Karpas-422 (cell line): ENCODE measurements around the gene CES1. TPM values are rescaled to one million over a fixed set of nuclear protein-coding genes. Genes with fewer than 3 reads are reported as not detected.
"Not testable (repeated sequence)": the region's sequence is repeated elsewhere in the genome, so short reads cannot be mapped to it uniquely, and the experiment has no call there.

Experiments used
- DNase-seq: peaks from one replicate; pipeline ENCODE4 v3.0.0-alpha.2; 2015
- H2AFZ ChIP-seq: fragments of 200-600 bp; sonication (generic); 2 replicates; pipeline ENCODE4 v1.6.1; 2014; ENCODE audit warnings: antibody characterized with exemption, low read length, mixed read lengths
- H3K27ac ChIP-seq: fragments of 200-600 bp; sonication (generic); 2 replicates; pipeline ENCODE4 v1.5.1; 2014; ENCODE audit warnings: mild to moderate bottlenecking, low read length, moderate library complexity
- H3K27me3 ChIP-seq: fragments of 200-600 bp; sonication (generic); 2 replicates; pipeline ENCODE4 v1.6.1; 2014; ENCODE audit warnings: low read length, mixed read lengths
- H3K36me3 ChIP-seq: fragments of 200-600 bp; sonication (generic); 2 replicates; pipeline ENCODE4 v1.6.1; 2014; ENCODE audit warnings: low read length, mixed read lengths; ENCODE audit not compliant: insufficient read depth
- H3K4me1 ChIP-seq: fragments of 200-600 bp; sonication (generic); 2 replicates; pipeline ENCODE4 v1.6.1; 2014; ENCODE audit warnings: mild to moderate bottlenecking, low read length, mixed read lengths
- H3K4me2 ChIP-seq: fragments of 200-600 bp; sonication (generic); 2 replicates; pipeline ENCODE4 v1.6.1; 2014; ENCODE audit warnings: low read length, low read depth, mild to moderate bottlenecking; ENCODE audit not compliant: poor library complexity, severe bottlenecking
- H3K4me3 ChIP-seq: fragments of 200-600 bp; sonication (generic); 2 replicates; pipeline ENCODE4 v1.5.1; 2014; ENCODE audit warnings: mild to moderate bottlenecking, antibody characterized with exemption, low read length, mixed read lengths
- H3K79me2 ChIP-seq: fragments of 200-600 bp; sonication (generic); 2 replicates; pipeline ENCODE4 v1.6.1; 2014; ENCODE audit warnings: mild to moderate bottlenecking, low read length, mixed read lengths
- H3K9ac ChIP-seq: fragments of 200-600 bp; sonication (generic); 2 replicates; pipeline ENCODE4 v1.6.0; 2014; ENCODE audit warnings: low read length
- H3K9me2 ChIP-seq: fragments of 200-600 bp; sonication (generic), shearing (Covaris generic); replicated peaks from 2 replicates; pipeline ENCODE4 v1.6.0; 2014; ENCODE audit warnings: mild to moderate bottlenecking, low read length, moderate library complexity; ENCODE audit not compliant: insufficient read depth
- H3K9me3 ChIP-seq: fragments of 300-700, 200-600 bp; sonication (generic); 2 replicates; pipeline ENCODE4 v1.6.1; 2014; ENCODE audit warnings: low read length, mixed read lengths
- H4K20me1 ChIP-seq: fragments of 200-600 bp; sonication (generic); 2 replicates; pipeline ENCODE4 v1.6.1; 2014; ENCODE audit warnings: mild to moderate bottlenecking, antibody characterized with exemption, low read length, low read depth; ENCODE audit not compliant: insufficient read depth
- total RNA-seq: library from RNA; depleted of rRNA; stranded (reverse); fragments of >200 nt; shearing (Covaris generic); gene quantifications from 2 replicates; pipeline ENCODE4 v1.2.3, GENCODE V29; 2014; ENCODE audit warnings: low replicate concordance

Gene CES1
- total RNA-seq, 1 experiment from 2014 or later: not detected

DNA sequence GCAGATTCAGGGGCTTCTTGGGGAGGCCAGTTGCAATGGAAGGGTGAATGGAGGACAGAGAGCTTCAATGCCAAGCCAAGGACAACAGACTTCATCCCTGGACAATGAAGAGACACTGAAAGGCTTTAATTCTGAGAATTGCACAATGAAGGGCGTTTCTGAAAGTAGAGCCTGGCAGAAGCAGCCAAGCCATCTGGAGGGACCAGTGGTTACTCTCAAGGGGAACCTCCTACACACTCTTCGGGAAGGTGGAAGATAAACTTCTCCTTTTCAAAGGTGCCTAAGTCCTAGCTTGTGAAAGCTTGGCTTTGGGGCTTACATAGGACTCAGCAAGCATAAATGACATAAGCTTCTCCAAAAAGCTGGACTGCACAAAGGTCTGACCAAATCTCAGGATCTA is 6.2 kb upstream of the CES1 start:
- Histone ChIP-seq H2AFZ (no peak overlapping the region), H3K9ac (no peak overlapping the region), H3K27me3 (no peaks in the 10 kb centered on the region), H3K27ac (no peak overlapping the region), H3K4me1 (no peaks in the 10 kb centered on the region), H3K36me3 (no peaks in the 10 kb centered on the region), H3K9me3 (no peaks in the 10 kb centered on the region), H3K4me3 (no peak overlapping the region), H3K9me2 (no peaks in the 10 kb centered on the region), H4K20me1 (no peaks in the 10 kb centered on the region), H3K4me2 (no peak overlapping the region), H3K79me2 (no peaks in the 10 kb centered on the region)
- no peak for DNase-seq

GRCh38 chr16:55836158-55836611 is 3.3 kb upstream of the CES1 start:
- H4K20me1 ChIP-seq: no peaks in the 10 kb centered on the region
- DNase-seq: peak; percentile 17
- no peak overlapping the region for H3K4me3 ChIP-seq
- no peak overlapping the region for H3K27ac ChIP-seq
- no peak overlapping the region for H3K4me2 ChIP-seq
- H3K79me2 ChIP-seq: no peaks in the 10 kb centered on the region
- H3K9me2 ChIP-seq: no peaks in the 10 kb centered on the region
- H3K27me3 ChIP-seq: no peaks in the 10 kb centered on the region
- H3K36me3 ChIP-seq: no peaks in the 10 kb centered on the region
- no peaks in the 10 kb centered on the region for H3K9me3 ChIP-seq
- H2AFZ ChIP-seq: no peak overlapping the region
- H3K9ac ChIP-seq: no peak overlapping the region
- no peaks in the 10 kb centered on the region for H3K4me1 ChIP-seq

DNA sequence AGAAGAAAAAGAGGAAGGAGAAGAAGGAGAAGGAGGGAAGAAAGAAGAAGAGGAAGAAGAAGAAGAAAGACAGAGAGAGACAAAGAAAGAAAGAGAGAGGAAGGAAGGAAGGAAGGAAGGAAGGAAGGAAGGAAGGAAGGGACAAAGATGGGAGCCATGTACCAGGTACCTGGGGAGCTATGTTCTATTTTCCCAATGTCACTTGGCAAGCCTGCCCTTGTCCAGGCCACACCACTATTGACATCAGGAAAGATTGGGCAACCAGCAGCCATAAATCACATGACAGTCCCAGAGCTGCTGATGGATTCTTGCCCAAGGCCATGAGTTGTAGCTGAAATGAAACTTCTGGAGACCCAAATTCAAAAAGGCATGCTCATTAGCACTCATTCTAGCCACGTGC is 2.7 kb upstream of the CES1 start:
- Histone ChIP-seq H3K36me3 (no peaks in the 10 kb centered on the region), H3K4me3 (no peak overlapping the region), H3K27ac (no peak overlapping the region), H2AFZ (no peak overlapping the region), H3K4me1 (no peaks in the 10 kb centered on the region), H3K4me2 (no peak overlapping the region), H4K20me1 (no peaks in the 10 kb centered on the region), H3K9ac (no peak overlapping the region), H3K9me2 (no peaks in the 10 kb centered on the region), H3K9me3 (no peaks in the 10 kb centered on the region), H3K79me2 (no peaks in the 10 kb centered on the region), H3K27me3 (no peaks in the 10 kb centered on the region)
- no peak for DNase-seq

GRCh38 chr16:55835173-55835572 is 2.3 kb upstream of the CES1 start:
- not testable (repeated sequence) for H2AFZ ChIP-seq, H3K27me3 ChIP-seq

DNA sequence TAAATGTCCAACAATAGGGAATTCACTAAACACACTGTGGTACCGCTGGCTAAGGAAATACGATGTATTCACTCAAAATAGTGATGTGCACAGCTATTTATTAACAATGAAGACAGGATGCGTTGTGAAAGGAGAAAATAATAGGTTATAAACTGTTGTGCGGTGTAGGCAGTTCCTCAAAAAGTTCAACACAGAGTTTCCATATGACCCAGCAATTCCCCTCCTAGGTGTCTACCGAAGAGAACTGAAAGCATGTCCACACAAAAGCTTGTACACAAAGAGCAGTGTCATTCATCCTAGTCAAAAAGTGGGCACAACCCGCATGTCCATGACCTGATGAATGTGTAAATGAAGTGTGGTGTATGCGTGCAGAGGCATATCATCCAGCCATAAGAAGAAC is 1.2 kb upstream of the CES1 start:
- Histone ChIP-seq H3K4me3 (no peak overlapping the region), H3K9me3 (no peaks in the 10 kb centered on the region), H2AFZ (no peak overlapping the region), H3K27me3 (no peaks in the 10 kb centered on the region), H4K20me1 (no peaks in the 10 kb centered on the region), H3K4me1 (no peaks in the 10 kb centered on the region), H3K79me2 (no peaks in the 10 kb centered on the region), H3K36me3 (no peaks in the 10 kb centered on the region), H3K27ac (no peak overlapping the region), H3K9ac (no peak overlapping the region), H3K4me2 (no peak overlapping the region), H3K9me2 (no peaks in the 10 kb centered on the region)
- DNase-seq: no peak

More at GRCh38 chr16:55835173-55835572, 2.3 kb upstream of the CES1 start:
- H3K9me3 ChIP-seq, H3K9me2 ChIP-seq, H3K9ac ChIP-seq, H3K36me3 ChIP-seq, H3K4me2 ChIP-seq, H4K20me1 ChIP-seq, H3K79me2 ChIP-seq, H3K4me3 ChIP-seq, DNase-seq, H3K27ac ChIP-seq, H3K4me1 ChIP-seq: not testable (repeated sequence)

DNA sequence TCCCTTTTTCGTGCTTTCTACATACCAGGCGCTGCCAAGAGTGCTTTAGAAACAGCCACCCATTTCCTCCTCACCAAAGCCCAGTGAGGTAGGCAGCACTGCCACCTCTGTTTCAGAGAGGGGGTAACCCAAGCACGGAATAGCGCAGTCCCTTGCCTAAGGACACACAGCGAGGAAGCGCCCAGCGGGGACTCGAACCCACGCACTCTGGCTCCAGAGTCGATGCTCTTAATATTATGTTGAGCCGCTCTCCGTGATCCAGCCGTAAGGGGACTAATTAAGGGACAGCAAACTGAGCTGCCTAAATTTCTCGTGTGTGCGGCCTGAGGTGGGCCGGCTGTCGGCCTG is 497 bp downstream of the CES1 start:
- DNase-seq: no peak
- H3K27ac ChIP-seq: no peak overlapping the region
- no peak overlapping the region for H3K9ac ChIP-seq
- no peaks in the 10 kb centered on the region for H3K27me3 ChIP-seq
- no peak overlapping the region for H3K4me3 ChIP-seq
- no peaks in the 10 kb centered on the region for H3K9me2 ChIP-seq
- no peaks in the 10 kb centered on the region for H4K20me1 ChIP-seq
- H2AFZ ChIP-seq: no peak overlapping the region
- H3K4me2 ChIP-seq: no peak overlapping the region
- H3K9me3 ChIP-seq: no peaks in the 10 kb centered on the region
- no peaks in the 10 kb centered on the region for H3K4me1 ChIP-seq
- no peaks in the 10 kb centered on the region for H3K79me2 ChIP-seq
- no peaks in the 10 kb centered on the region for H3K36me3 ChIP-seq

GRCh38 chr16:55830658-55831294 is 2.1 kb downstream of the CES1 start:
- Histone ChIP-seq H3K9ac (no peak overlapping the region), H3K4me2 (no peak overlapping the region), H3K4me1 (no peaks in the 10 kb centered on the region), H3K27ac (no peak overlapping the region), H3K27me3 (no peaks in the 10 kb centered on the region), H2AFZ (no peak overlapping the region), H3K9me2 (no peaks in the 10 kb centered on the region), H3K4me3 (no peak overlapping the region), H4K20me1 (no peaks in the 10 kb centered on the region), H3K79me2 (no peaks in the 10 kb centered on the region), H3K36me3 (no peaks in the 10 kb centered on the region), H3K9me3 (no peaks in the 10 kb centered on the region)
- no peak for DNase-seq

- not testable (repeated sequence) for H4K20me1 ChIP-seq, H3K9me3 ChIP-seq
Measured at GRCh38 chr16:55829232-55829631, 3.7 kb downstream of the CES1 start.

DNA sequence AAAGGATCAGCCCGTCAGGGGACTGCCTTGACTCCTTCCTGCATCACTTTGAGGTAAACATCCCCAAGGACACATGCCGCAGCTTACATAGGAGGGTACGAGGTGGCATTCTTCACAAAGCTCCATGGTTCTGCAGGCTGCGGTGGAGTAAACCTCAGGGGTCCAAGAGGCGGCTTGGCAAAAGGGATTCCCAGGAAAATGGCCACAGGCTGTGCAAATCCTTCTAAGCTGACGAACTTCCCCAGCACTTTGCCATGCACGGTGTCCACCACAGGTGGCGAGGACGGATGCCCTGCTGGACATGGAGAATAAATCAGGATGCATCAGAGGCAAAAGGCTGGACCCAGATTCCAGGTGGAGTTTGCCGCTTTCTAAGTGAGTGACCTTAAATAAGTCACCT is 4.2 kb downstream of the CES1 start:
- H3K4me2 ChIP-seq: no peak overlapping the region
- H3K4me3 ChIP-seq: no peak overlapping the region
- no peaks in the 10 kb centered on the region for H3K27me3 ChIP-seq
- no peaks in the 10 kb centered on the region for H3K9me2 ChIP-seq
- DNase-seq: no peak
- H4K20me1 ChIP-seq: no peaks in the 10 kb centered on the region
- no peaks in the 10 kb centered on the region for H3K36me3 ChIP-seq
- no peak overlapping the region for H3K9ac ChIP-seq
- H3K9me3 ChIP-seq: no peaks in the 10 kb centered on the region
- no peak overlapping the region for H2AFZ ChIP-seq
- H3K4me1 ChIP-seq: no peaks in the 10 kb centered on the region
- no peaks in the 10 kb centered on the region for H3K79me2 ChIP-seq
- no peak overlapping the region for H3K27ac ChIP-seq

More at GRCh38 chr16:55829232-55829631, 3.7 kb downstream of the CES1 start:
- H3K27ac ChIP-seq, H2AFZ ChIP-seq, H3K9me2 ChIP-seq, H3K9ac ChIP-seq, H3K4me1 ChIP-seq, H3K4me3 ChIP-seq, H3K36me3 ChIP-seq, H3K4me2 ChIP-seq, DNase-seq, H3K27me3 ChIP-seq, H3K79me2 ChIP-seq: not testable (repeated sequence)
